ENCODE measurements around the gene ZNF579. TPM values are rescaled to one million over a fixed set of nuclear protein-coding genes. Genes with fewer than 3 reads are reported as not detected.

The ZNF579 gene
- total and polyA plus RNA-seq, 9 of the 15 experiments (the other 6 are each of a cell fraction or from before 2014, with no cell fraction given) = 0.06 to 15.9 (median 1.6) TPM

DNA sequence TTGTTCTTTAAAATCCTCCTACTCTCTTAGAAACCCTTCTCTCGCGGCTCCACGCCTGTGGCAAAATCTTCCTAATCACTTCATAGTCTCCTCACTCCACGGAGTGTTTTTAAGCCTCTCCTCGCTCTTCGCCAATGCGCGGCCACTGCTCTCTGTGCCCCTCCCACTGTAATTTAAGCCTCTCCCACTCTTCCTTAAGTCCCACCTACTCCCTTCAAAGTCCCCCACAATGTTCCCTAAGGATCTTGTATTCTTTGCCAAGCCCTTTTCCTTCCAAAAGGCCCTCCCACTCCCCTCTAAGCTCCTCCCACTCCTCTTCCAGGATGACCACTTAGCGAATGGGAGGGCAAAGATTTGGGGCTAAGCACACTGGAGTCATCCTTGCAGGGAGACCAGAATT is 17.4 kb upstream of the ZNF579 start:
- intact Hi-C loops (cut with micrococcal nuclease) (no loop called here), in situ Hi-C loops (cut with MboI) (no loop called here)
- no peak overlapping the region for H3K4me3 ChIP-seq
- 97% methylated on average over 9 of the region's 9 CpGs for WGBS (ENCODE audit: insufficient coverage, low coverage, missing lambda C conversion rate)
- H3K9me1 ChIP-seq (ENCODE audit: control insufficient read depth, insufficient read depth, low read length) = no peaks in the 10 kb centered on the region
- no peak for ATAC-seq
- POLR2A ChIA-PET = interaction anchor here (3.4 kb wide), 1 partner anchor 10 kb away, joined by 22 read pairs; no protein-coding TSS in a partner anchor
- no peak overlapping the region for H2AFZ ChIP-seq (ENCODE audit: low read depth, low read length)
- H3K9ac ChIP-seq (ENCODE audit: insufficient read depth in 1 of 2, low read depth in 2 of 2, low read length in 2 of 2) = no peak overlapping the region
- FAIRE-seq = no peak
- peaks cover 18% of the 10 kb centered on the region for H3K79me2 ChIP-seq (ENCODE audit: control insufficient read depth, insufficient read depth, low read length)
- no peaks in the 10 kb centered on the region for H3K27me3 ChIP-seq (ENCODE audit: control insufficient read depth in 2 of 2, insufficient read depth in 2 of 2, low read length in 2 of 2)
- peak in 1 of 4 experiments; percentile 9 for DNase-seq (ENCODE audit: extremely low read depth in 1 of 4, low spot score in 3 of 4)
- H4K20me1 ChIP-seq (replicated peaks; ENCODE audit: control insufficient read depth, insufficient read depth, low read length) = no peaks in the 10 kb centered on the region
- H3K9me3 ChIP-seq (replicated peaks; ENCODE audit: control insufficient read depth, insufficient read depth, low read depth, low read length) = peaks cover 3% of the 10 kb centered on the region; the same call in 1 of the 2 replicates
- H3K36me3 ChIP-seq (ENCODE audit: control insufficient read depth, insufficient read depth, low read length) = peaks cover 32% of the 10 kb centered on the region; the same call in 2 of the 3 replicates
- BruUV-seq (replicated peaks) = no TSS peak
- CTCF ChIA-PET (ENCODE audit: low intra/inter-chr PET ratio) = no interaction called here
- no peak overlapping the region for H3K27ac ChIP-seq (ENCODE audit: extremely low read depth, low read depth, low read length)
- H3K4me2 ChIP-seq (ENCODE audit: insufficient read depth, low read length) = 0 out of 2 replicates have a peak overlapping the region, but pooled peaks have one; percentile 51
- TF ChIP-seq HDAC6 (IDR thresholded peaks at IDR 0.05; ENCODE audit: low read depth, low read length) (no peak), ZNF444 (CRISPR knock-in tag; IDR thresholded peaks at IDR 0.05) (no peak), SRSF1 (IDR thresholded peaks at IDR 0.05; ENCODE audit: low read depth, low read length) (no peak), ZNF23 (CRISPR knock-in tag; IDR thresholded peaks at IDR 0.05) (no peak)
- TF ChIP-seq, protein P1, sequence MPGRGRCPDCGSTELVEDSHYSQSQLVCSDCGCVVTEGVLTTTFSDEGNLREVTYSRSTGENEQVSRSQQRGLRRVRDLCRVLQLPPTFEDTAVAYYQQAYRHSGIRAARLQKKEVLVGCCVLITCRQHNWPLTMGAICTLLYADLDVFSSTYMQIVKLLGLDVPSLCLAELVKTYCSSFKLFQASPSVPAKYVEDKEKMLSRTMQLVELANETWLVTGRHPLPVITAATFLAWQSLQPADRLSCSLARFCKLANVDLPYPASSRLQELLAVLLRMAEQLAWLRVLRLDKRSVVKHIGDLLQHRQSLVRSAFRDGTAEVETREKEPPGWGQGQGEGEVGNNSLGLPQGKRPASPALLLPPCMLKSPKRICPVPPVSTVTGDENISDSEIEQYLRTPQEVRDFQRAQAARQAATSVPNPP (IDR thresholded peaks at IDR 0.05; ENCODE audit: borderline replicate concordance, insufficient read depth, insufficient read length) = no peak
- H3K4me1 ChIP-seq (replicated peaks in 1 of 2; ENCODE audit: control insufficient read depth in 2 of 2, insufficient read depth in 2 of 2, low read length in 2 of 2) = peaks cover 15 to 27% of the 10 kb centered on the region in 2 experiments; a peak in 4 of 5 replicates

Measured in K562 (cell line).